Embryonic facial prominence (tissue), 1 donor: ENCODE results near the gene FAM236C.
"Not testable (repeated sequence)": the region's sequence is repeated elsewhere in the genome, so short reads cannot be mapped to it uniquely, and the experiment has no call there.

Experiments
- DNase-seq: peaks from one replicate; pipeline ENCODE4 v3.0.0-alpha.2; 2016; ENCODE audit errors: extremely low spot score

FAM236C gene

GRCh38 chrX:72912315-72912714, at the start of gene FAM236C:
Gene FAM236C (plus strand): TSS chrX:72912615. CDS start chrX:72912715, 100 bp downstream.
- DNase-seq: not testable (repeated sequence)

- not testable (repeated sequence) for DNase-seq
Observed at GRCh38 chrX:72882898-72883297, 29.5 kb upstream of the FAM236C start.

- DNase-seq: not testable (repeated sequence)
Observed at GRCh38 chrX:72889740-72890139, 22.7 kb upstream of the FAM236C start.

- DNase-seq: not testable (repeated sequence)
Observed at GRCh38 chrX:72916096-72916495, 3.7 kb downstream of the FAM236C start.

- DNase-seq: not testable (repeated sequence)
Observed at GRCh38 chrX:72932283-72932682, 19.9 kb downstream of the FAM236C start.

- DNase-seq: not testable (repeated sequence)
Observed at GRCh38 chrX:72936455-72936854, 24.0 kb downstream of the FAM236C start.

- not testable (repeated sequence) for DNase-seq
Observed at GRCh38 chrX:72936882-72937455, 24.6 kb downstream of the FAM236C start.

- not testable (repeated sequence) for DNase-seq
Observed at GRCh38 chrX:72937906-72938305, 25.5 kb downstream of the FAM236C start, which contains the start of gene FAM236A. Gene FAM236A (plus strand): TSS chrX:72938206. CDS start chrX:72938263, 57 bp downstream.

- not testable (repeated sequence) for DNase-seq
Observed at GRCh38 chrX:72942272-72942671, 29.9 kb downstream of the FAM236C start.

- not testable (repeated sequence) for DNase-seq
Observed at GRCh38 chrX:72943035-72943818, 30.8 kb downstream of the FAM236C start.

GRCh38 chrX:72943819-72944169, 31.4 kb downstream of the FAM236C start, which contains the start of gene DMRTC1:
Gene DMRTC1 (minus strand): TSS chrX:72943837. CDS start chrX:72875694, 68,143 bp downstream.
- DNase-seq: not testable (repeated sequence)

- not testable (repeated sequence) for DNase-seq
Observed at GRCh38 chrX:72959971-72960370, 47.6 kb downstream of the FAM236C start.
